A673 (cell line): ENCODE measurements around the gene STAT2. TPM values are rescaled to one million over a fixed set of nuclear protein-coding genes. Genes with fewer than 3 reads are reported as not detected.

Experiments
- BruUV-seq: library from RNA; stranded (reverse); fragments of 400-500 nt; replicated peaks from 2 replicates; lab custom pipeline; 2021; lab: Mats Ljungman, UMichigan
- CTCF ChIA-PET: fragments of 300-600 bp; sonication (Branson Sonifier 250); formaldehyde crosslinking; loops from one replicate; lab custom pipeline; 2022; ENCODE audit warnings: antibody characterized with exemption; lab: Charles Lee
- POLR2A ChIA-PET: fragments of 300-600 bp; sonication (Branson Sonifier 250); formaldehyde crosslinking; loops from one replicate; lab custom pipeline; 2022; ENCODE audit warnings: antibody characterized with exemption; ENCODE audit not compliant: low non-redundant PET; lab: Charles Lee
- DNase-seq: peaks from one replicate; pipeline ENCODE4 v3.0.0-alpha.2; 2015; ENCODE audit warnings: low spot score
- H3K27ac ChIP-seq: fragments of 200-600 bp; sonication (generic); 2 replicates; pipeline ENCODE4 v1.5.1; 2016; ENCODE audit warnings: mixed run types, low read depth, mild to moderate bottlenecking, mixed read lengths, antibody characterized with exemption, low read length; ENCODE audit not compliant: poor library complexity, severe bottlenecking
- H3K27me3 ChIP-seq: fragments of 200-600 bp; sonication (generic); replicated peaks from 2 replicates; pipeline ENCODE4 v1.6.1; 2017; ENCODE audit warnings: mixed run types, low read depth, mild to moderate bottlenecking, mixed read lengths, antibody characterized with exemption, low read length; ENCODE audit not compliant: insufficient read depth, poor library complexity
- H3K36me3 ChIP-seq: fragments of 200-600 bp; sonication (generic); 2 replicates; pipeline ENCODE4 v1.6.1; 2016; ENCODE audit warnings: mixed run types, mild to moderate bottlenecking, mixed read lengths, antibody characterized with exemption, low read length; ENCODE audit not compliant: insufficient read depth, poor library complexity, severe bottlenecking
- H3K4me1 ChIP-seq: fragments of 200-600 bp; sonication (generic); 2 replicates; pipeline ENCODE4 v1.6.1; 2017; ENCODE audit warnings: mixed run types, mild to moderate bottlenecking, mixed read lengths, antibody characterized with exemption, low read length; ENCODE audit not compliant: insufficient read depth, poor library complexity, severe bottlenecking
- H3K4me3 ChIP-seq: fragments of 200-600 bp; sonication (generic); 2 replicates; pipeline ENCODE4 v1.5.1; 2016; ENCODE audit warnings: low read depth, mixed run types, mild to moderate bottlenecking, mixed read lengths, low read length; ENCODE audit not compliant: poor library complexity, severe bottlenecking
- H3K9me3 ChIP-seq: fragments of 200-600 bp; sonication (generic); 2 replicates; pipeline ENCODE4 v1.6.1; 2016; ENCODE audit warnings: mixed run types, low read depth, mild to moderate bottlenecking, mixed read lengths, antibody characterized with exemption, low read length; ENCODE audit not compliant: poor library complexity, severe bottlenecking
- CTCF ChIP-seq: fragments of 300-800, 200-600 bp; sonication (generic); conservative IDR thresholded peaks from 2 replicates; pipeline ENCODE4 v1.5.1; 2017; ENCODE audit warnings: low read depth, mild to moderate bottlenecking, antibody characterized with exemption, low read length, moderate library complexity, mixed read lengths
- EZH2 ChIP-seq: fragments of 200-600 bp; sonication (generic); IDR thresholded peaks from 2 replicates; pipeline ENCODE4 v1.6.1; 2017; ENCODE audit warnings: borderline replicate concordance, low read depth, mild to moderate bottlenecking, mixed read lengths, antibody characterized with exemption, low read length; ENCODE audit not compliant: poor library complexity, severe bottlenecking
- intact Hi-C: fragments of 100-400 bp; cut with micrococcal nuclease; formaldehyde crosslinking; loops from one replicate; pipeline ENCODE4 v1.10.0; 2022; ENCODE audit not compliant: unreplicated experiment
- total RNA-seq: library from RNA; stranded (reverse); gene quantifications from 2 replicates; pipeline ENCODE4 v1.2.3, GENCODE V29; 2021

STAT2 gene
- total RNA-seq, 1 experiment from 2014 or later, result 41.0 TPM

- CTCF ChIA-PET, result no interaction called here
- intact Hi-C loops, result no loop called here
These were observed 48.9 kb downstream of the STAT2 start for GRCh38 chr12:56311003-56311402.

GRCh38 chr12:56308714-56309113, 51.2 kb downstream of the STAT2 start:
- CTCF ChIA-PET, result no interaction called here
- DNase-seq, result no peak
- no TSS peak for BruUV-seq
- peaks cover 23% of the 10 kb centered on the region for H3K36me3 ChIP-seq
- no peaks in the 10 kb centered on the region for H3K4me1 ChIP-seq
- POLR2A ChIA-PET, result no interaction called here
- intact Hi-C loops, result no loop called here
- no peak overlapping the region for H3K4me3 ChIP-seq
- no peak for TF ChIP-seq EZH2
- H3K27ac ChIP-seq, result no peak overlapping the region
- H3K27me3 ChIP-seq, result no peaks in the 10 kb centered on the region
- no peaks in the 10 kb centered on the region for H3K9me3 ChIP-seq

More at GRCh38 chr12:56311003-56311402, 48.9 kb downstream of the STAT2 start:
- no peak for TF ChIP-seq EZH2
- no peak for TF ChIP-seq CTCF
- H3K4me3 ChIP-seq, result no peak overlapping the region
- H3K27ac ChIP-seq, result no peak overlapping the region
- no peaks in the 10 kb centered on the region for H3K9me3 ChIP-seq
- no peaks in the 10 kb centered on the region for H3K27me3 ChIP-seq
- DNase-seq, result no peak
- BruUV-seq, result TSS peak; percentile 4
- peaks cover 8% of the 10 kb centered on the region for H3K4me1 ChIP-seq
- POLR2A ChIA-PET, result no interaction called here
- H3K36me3 ChIP-seq, result peaks cover 27% of the 10 kb centered on the region

GRCh38 chr12:56307221-56307965, 52.5 kb downstream of the STAT2 start:
- H3K27me3 ChIP-seq, result no peaks in the 10 kb centered on the region
- intact Hi-C loops, result no loop called here
- H3K9me3 ChIP-seq, result no peaks in the 10 kb centered on the region
- peaks cover 23% of the 10 kb centered on the region for H3K36me3 ChIP-seq
- ChIA-PET CTCF (interaction anchor here (0.5 kb wide), 1 partner anchor 17 kb away, joined by 3 read pairs; no protein-coding TSS in a partner anchor), POLR2A (interaction anchor here (0.5 kb wide), 1 partner anchor 14 kb away, joined by 4 read pairs; no protein-coding TSS in a partner anchor)
- no TSS peak for BruUV-seq
- no peak overlapping the region for H3K4me3 ChIP-seq
- DNase-seq, result no peak
- H3K27ac ChIP-seq, result no peak overlapping the region
- no peaks in the 10 kb centered on the region for H3K4me1 ChIP-seq
- no peak for TF ChIP-seq CTCF
- TF ChIP-seq EZH2, result no peak
